Adrenal gland (tissue), 12 donors: Measurements from ENCODE around the gene CEP164. TPM values are rescaled to one million over a fixed set of nuclear protein-coding genes. Genes with fewer than 3 reads are reported as not detected.

Source experiments
- DNase-seq, 7 donors: peaks; one replicate each; pipeline ENCODE4 v3.0.0-alpha.2; 2019 to 2020
- H3K27ac ChIP-seq, 5 donors: fragments of 200-600 bp; sonication (generic) in 4 of 5; 1 replicate in 3 of 5; 2 replicates in 2 of 5; pipeline versions ENCODE4 v1.5.1 to v1.8.0; 2016 to 2020; ENCODE audit warnings: mild to moderate bottlenecking in 1 of 5
- H3K27me3 ChIP-seq: fragments of 200-600 bp; 2 replicates; pipeline ENCODE4 v1.8.0; 2021
- H3K36me3 ChIP-seq, 2 donors: fragments of 200-600 bp; replicated peaks in 1 of 2; 1 replicate in 1 of 2; 2 replicates in 1 of 2; pipeline versions ENCODE4 v1.5.1 to v1.8.0; 2018 to 2022
- H3K4me1 ChIP-seq, 2 donors: fragments of 200-600 bp; replicated peaks in 1 of 2; 1 replicate in 1 of 2; 2 replicates in 1 of 2; pipeline versions ENCODE4 v1.5.1 to v1.8.0; 2018 to 2021
- H3K4me3 ChIP-seq, 4 donors: fragments of 200-600 bp; sonication (generic) in 3 of 4; one replicate each; pipeline ENCODE4 v1.5.1; 2016 to 2018
- H3K9me3 ChIP-seq, 3 donors: fragments of 200-600 bp; sonication (generic) in 1 of 3; replicated peaks in 1 of 3; 1 replicate in 2 of 3; 2 replicates in 1 of 3; pipeline versions ENCODE4 v1.5.1 to v1.8.0; 2016 to 2021
- CTCF ChIP-seq, 6 experiments: fragments of 450-650 bp in 4 of 6; fragments of 200-600 bp in 2 of 6; sonication (generic) in 1 of 6; IDR thresholded peaks; 1 replicate in 5 of 6; 2 replicates in 1 of 6; pipeline versions ENCODE4 v1.5.1 to v1.8.0; 2016 to 2021; ENCODE audit warnings: antibody characterized with exemption in 6 of 6, mild to moderate bottlenecking in 2 of 6, moderate library complexity in 1 of 6
- POLR2A ChIP-seq, 2 donors: fragments of 450-650 bp; IDR thresholded peaks; one replicate each; pipeline ENCODE4 v1.6.1; 2017; ENCODE audit warnings: antibody characterized with exemption in 2 of 2, mild to moderate bottlenecking in 2 of 2, moderate library complexity in 1 of 2
- WGBS, 4 donors: extraction: QIAGEN DNeasy Blood & Tissue Kit in 2 of 4; methylation state at CpG; one replicate each; pipeline versions ENCODE4 v1.1.5 to v1.1.7; 2013 to 2017; 5-methylcytosine and 5-hydroxymethylcytosine counted together
- intact Hi-C, 2 donors: fragments of 100-400 bp; cut with DNase I; formaldehyde crosslinking; loops; one replicate each; pipeline versions ENCODE4 v1.14.1 to v1.15.0; 2022 to 2023
- polyA plus RNA-seq, 3 donors: library from polyadenylated mRNA; stranded (reverse); fragments of 200-250 nt in 2 of 3; fragments of 350-450 nt in 1 of 3; fragmentation: Illumina TruSeq in 1 of 3; extraction: RNeasy Lipid Tissue Mini Kit (QIAGEN cat#74804) in 1 of 3; gene quantifications; one replicate each; pipeline ENCODE4 v1.2.3, GENCODE V29; 2013 to 2014
- total RNA-seq, 9 donors: library from RNA; depleted of rRNA in 4 of 9; stranded (reverse); fragments of >200 nt in 4 of 9; fragments of 120-200 nt in 1 of 9; fragmentation: NEBNext Ultra II Directional in 1 of 9; extraction: Animal tissue kit (Norgen Biotek cat#: 25700) in 1 of 9; gene quantifications; one replicate each; pipeline versions ENCODE4 v1.1.0 to v1.2.4, GENCODE V29; 2013 to 2023
- donor health status: healthy with polysubstance abuse.
- donor health status: Bipolar disorder and iron deficiency.
- donor health status: DM: yes; HTN: yes; CAD: no.
- donor health status: DM: no; HTN: no; CAD: no.
- donor health status: DM: no; HTN: no; CAD: no.
- donor health status: DM: yes; HTN: yes; CAD: no.

CEP164 gene
- total and polyA plus RNA-seq, 12 donors = 10.6 to 82.9 (median 24.1) TPM

GRCh38 chr11:117411736-117412135 lies 84.1 kb downstream of the CEP164 start:
- WGBS, 4 donors = 81 to 92% (median 86%) methylated on average over 7 to 10 of the region's 10 CpGs
- peaks cover 0 to 39% of the 10 kb centered on the region in 2 donors for H3K36me3 ChIP-seq
- intact Hi-C loops = no loop called here
- H3K9me3 ChIP-seq = no peaks in the 10 kb centered on the region
- no peaks in the 10 kb centered on the region for H3K27me3 ChIP-seq
- DNase-seq = no peak
- H3K4me3 ChIP-seq = no peak overlapping the region
- TF ChIP-seq POLR2A (IDR thresholded peaks at IDR 0.05) = no peak
- TF ChIP-seq CTCF (IDR thresholded peaks at IDR 0.05) = no peak
- H3K27ac ChIP-seq = no peak overlapping the region
- H3K4me1 ChIP-seq = no peaks in the 10 kb centered on the region

GRCh38 chr11:117412176-117412575 lies 84.5 kb downstream of the CEP164 start:
- TF ChIP-seq POLR2A (IDR thresholded peaks at IDR 0.05) (no peak), CTCF (IDR thresholded peaks at IDR 0.05) (no peak)
- intact Hi-C loops = no loop called here
- no peaks in the 10 kb centered on the region for H3K27me3 ChIP-seq
- H3K4me3 ChIP-seq = no peak overlapping the region
- peaks cover 0 to 39% of the 10 kb centered on the region in 2 donors for H3K36me3 ChIP-seq
- H3K9me3 ChIP-seq = no peaks in the 10 kb centered on the region
- no peaks in the 10 kb centered on the region for H3K4me1 ChIP-seq
- 84 to 97% (median 89%) methylated on average over 10 of the region's 10 CpGs for WGBS, 4 donors
- no peak overlapping the region for H3K27ac ChIP-seq
- DNase-seq = no peak

GRCh38 chr11:117412653-117413275 lies 85.1 kb downstream of the CEP164 start:
- no peaks in the 10 kb centered on the region for H3K9me3 ChIP-seq
- no peaks in the 10 kb centered on the region for H3K27me3 ChIP-seq
- H3K27ac ChIP-seq = no peak overlapping the region
- intact Hi-C loops = no loop called here
- H3K36me3 ChIP-seq = peaks cover 0 to 38% of the 10 kb centered on the region in 2 donors
- no peaks in the 10 kb centered on the region for H3K4me1 ChIP-seq
- no peak overlapping the region for H3K4me3 ChIP-seq
- WGBS, 4 donors = 89 to 99% (median 95%) methylated on average over 8 of the region's 8 CpGs
- no peak for DNase-seq
- TF ChIP-seq CTCF (IDR thresholded peaks at IDR 0.05) (no peak), POLR2A (IDR thresholded peaks at IDR 0.05) (no peak)

GRCh38 chr11:117413616-117414015 lies 86.0 kb downstream of the CEP164 start:
- Histone ChIP-seq H3K4me1 (no peaks in the 10 kb centered on the region), H3K27ac (no peak overlapping the region), H3K4me3 (no peak overlapping the region), H3K9me3 (no peaks in the 10 kb centered on the region), H3K36me3 (peaks cover 0 to 30% of the 10 kb centered on the region in 2 donors), H3K27me3 (no peaks in the 10 kb centered on the region)
- 97 to 98% (median 97%) methylated on average over 6 to 7 of the region's 7 CpGs for WGBS, 4 donors
- intact Hi-C loops = no loop called here
- DNase-seq = no peak
- TF ChIP-seq CTCF (IDR thresholded peaks at IDR 0.05) = no peak
- TF ChIP-seq POLR2A (IDR thresholded peaks at IDR 0.05) = no peak
